NT2/D1 (cell line): ENCODE measurements around the gene PCBP2.

ENCODE experiments used
- DNase-seq: peaks from one replicate; pipeline ENCODE4 v3.0.0-alpha.2; 2011; ENCODE audit warnings: low read depth, low spot score
- H3K27me3 ChIP-seq: 2 replicates; pipeline ENCODE4 v1.6.0; 2011; ENCODE audit warnings: mild to moderate bottlenecking; ENCODE audit not compliant: insufficient read length, insufficient read depth
- H3K36me3 ChIP-seq: 2 replicates; pipeline ENCODE4 v1.6.1; 2011; ENCODE audit warnings: mild to moderate bottlenecking, low read length, mixed read lengths; ENCODE audit not compliant: insufficient read depth, insufficient read length
- H3K4me1 ChIP-seq: 2 replicates; pipeline ENCODE4 v1.5.1; 2011; ENCODE audit not compliant: insufficient read depth, insufficient read length
- H3K4me3 ChIP-seq: 2 replicates; pipeline ENCODE4 v1.5.1; 2011; ENCODE audit warnings: low read depth; ENCODE audit not compliant: insufficient read length
- H3K9ac ChIP-seq: 2 replicates; pipeline ENCODE4 v1.6.0; 2011; ENCODE audit warnings: low read depth; ENCODE audit not compliant: insufficient read length
- H3K9me3 ChIP-seq: 2 replicates; pipeline ENCODE4 v1.5.1; 2011; ENCODE audit warnings: mild to moderate bottlenecking, low read length; ENCODE audit not compliant: insufficient read depth
- SUZ12 ChIP-seq: IDR thresholded peaks from 2 replicates; pipeline ENCODE4 v1.6.1; 2011; ENCODE audit not compliant: insufficient read length, insufficient read depth; ENCODE audit errors: extremely low read depth
- YY1 ChIP-seq: IDR thresholded peaks from 2 replicates; pipeline ENCODE4 v1.6.1; 2011; ENCODE audit not compliant: insufficient read length, insufficient read depth
- ZNF274 ChIP-seq: IDR thresholded peaks from 2 replicates; pipeline ENCODE4 v1.6.1; 2011; ENCODE audit warnings: mild to moderate bottlenecking, low read depth, low read length

The PCBP2 gene

GRCh38 chr12:53513712-53514410 is 62.0 kb downstream of the PCBP2 start:
- peaks cover 72% of the 10 kb centered on the region for H3K36me3 ChIP-seq

GRCh38 chr12:53514628-53515290 is 62.9 kb downstream of the PCBP2 start:
- Histone ChIP-seq H3K4me1 (no peaks in the 10 kb centered on the region), H3K4me3 (no peak overlapping the region), H3K36me3 (peaks cover 72% of the 10 kb centered on the region), H3K27me3 (no peaks in the 10 kb centered on the region), H3K9ac (no peak overlapping the region), H3K9me3 (no peaks in the 10 kb centered on the region)
- DNase-seq, result no peak
- TF ChIP-seq YY1 (no peak), SUZ12 (no peak), ZNF274 (no peak)

More at GRCh38 chr12:53513712-53514410, 62.0 kb downstream of the PCBP2 start:
- Histone ChIP-seq H3K4me1 (no peaks in the 10 kb centered on the region), H3K4me3 (no peak overlapping the region), H3K9me3 (no peaks in the 10 kb centered on the region), H3K27me3 (no peaks in the 10 kb centered on the region), H3K9ac (no peak overlapping the region)
- TF ChIP-seq ZNF274 (no peak), YY1 (no peak), SUZ12 (no peak)
- DNase-seq, result no peak

- no peak for DNase-seq
Measured at GRCh38 chr12:53515291-53515680, 63.4 kb downstream of the PCBP2 start.

GRCh38 chr12:53516758-53517455 is 65.0 kb downstream of the PCBP2 start:
- DNase-seq, result no peak
- no peak overlapping the region for H3K4me3 ChIP-seq
- TF ChIP-seq YY1, result no peak
- no peak for TF ChIP-seq SUZ12
- TF ChIP-seq ZNF274, result no peak
- peaks cover 69% of the 10 kb centered on the region for H3K36me3 ChIP-seq
- H3K9ac ChIP-seq, result no peak overlapping the region
- H3K4me1 ChIP-seq, result no peaks in the 10 kb centered on the region
- no peaks in the 10 kb centered on the region for H3K9me3 ChIP-seq
- H3K27me3 ChIP-seq, result no peaks in the 10 kb centered on the region

More at GRCh38 chr12:53515291-53515680, 63.4 kb downstream of the PCBP2 start:
- Histone ChIP-seq H3K4me3 (no peak overlapping the region), H3K9me3 (no peaks in the 10 kb centered on the region), H3K4me1 (no peaks in the 10 kb centered on the region), H3K27me3 (no peaks in the 10 kb centered on the region), H3K36me3 (peaks cover 70% of the 10 kb centered on the region), H3K9ac (no peak overlapping the region)
- TF ChIP-seq YY1 (no peak), SUZ12 (no peak), ZNF274 (no peak)

- H3K27me3 ChIP-seq, result no peaks in the 10 kb centered on the region
- H3K4me3 ChIP-seq, result no peak overlapping the region
- TF ChIP-seq ZNF274, result no peak
- no peak for TF ChIP-seq SUZ12
- no peak for TF ChIP-seq YY1
- H3K36me3 ChIP-seq, result peaks cover 68% of the 10 kb centered on the region
- no peaks in the 10 kb centered on the region for H3K9me3 ChIP-seq
- no peak for DNase-seq
- H3K9ac ChIP-seq, result no peak overlapping the region
- no peaks in the 10 kb centered on the region for H3K4me1 ChIP-seq
Measured at GRCh38 chr12:53518381-53518780, 66.5 kb downstream of the PCBP2 start.

GRCh38 chr12:53523131-53523530 is 71.2 kb downstream of the PCBP2 start:
- TF ChIP-seq ZNF274 (no peak), SUZ12 (no peak), YY1 (no peak)
- Histone ChIP-seq H3K4me1 (no peaks in the 10 kb centered on the region), H3K4me3 (no peak overlapping the region), H3K9ac (no peak overlapping the region), H3K27me3 (no peaks in the 10 kb centered on the region), H3K36me3 (peaks cover 46% of the 10 kb centered on the region), H3K9me3 (no peaks in the 10 kb centered on the region)
- no peak for DNase-seq

- TF ChIP-seq ZNF274 (no peak), SUZ12 (no peak), YY1 (no peak)
- peaks cover 46% of the 10 kb centered on the region for H3K36me3 ChIP-seq
- DNase-seq, result no peak
Measured at GRCh38 chr12:53524476-53524875, 72.6 kb downstream of the PCBP2 start.

More at GRCh38 chr12:53524476-53524875, 72.6 kb downstream of the PCBP2 start:
- H3K27me3 ChIP-seq, result no peaks in the 10 kb centered on the region
- H3K4me3 ChIP-seq, result no peak overlapping the region
- no peaks in the 10 kb centered on the region for H3K4me1 ChIP-seq
- H3K9ac ChIP-seq, result no peak overlapping the region
- H3K9me3 ChIP-seq, result no peaks in the 10 kb centered on the region
